K562 (cell line): Measurements from ENCODE around the gene APC. TPM values are rescaled to one million over a fixed set of nuclear protein-coding genes. Genes with fewer than 3 reads are reported as not detected.

Source experiments
- ATAC-seq: fragments of 200-7000 bp; cut with Tn5 transposase; 3 replicates; pipeline ENCODE4 v1.9.1; 2020; ENCODE audit warnings: moderate library complexity
- BruUV-seq: library from RNA; stranded (reverse); fragments of 400-500 nt; replicated peaks from 2 replicates; lab custom pipeline; 2021; lab: Mats Ljungman, UMichigan
- CTCF ChIA-PET: fragments of 300-600 bp; formaldehyde crosslinking; extraction: SDS; loops from one replicate; lab custom pipeline; 2021; ENCODE audit warnings: low intra/inter-chr PET ratio; lab: Yijun Ruan, JAX
- POLR2A ChIA-PET: fragments of 300-600, 350-650 bp; sonication (Branson Sonifier 250); formaldehyde crosslinking; extraction: SDS; loops from one replicate; lab custom pipeline; 2021; ENCODE audit warnings: antibody characterized with exemption, inconsistent platforms; lab: Yijun Ruan, JAX
- DNase-seq, 4 experiments: peaks; one replicate each; pipeline versions ENCODE4 v3.0.0 to v3.0.0-alpha.2; 2011 to 2018; ENCODE audit warnings: low spot score in 3 of 4, mixed read lengths in 3 of 4; ENCODE audit errors: extremely low read depth in 1 of 4
- FAIRE-seq: peaks from 2 replicates; lab custom pipeline; 2011; peaks lifted over from hg19 to GRCh38; lab: Jason Lieb, UNC
- H2AFZ ChIP-seq: 2 replicates; pipeline ENCODE4 v1.6.0; 2011; ENCODE audit warnings: low read depth, low read length, control low read depth, inconsistent platforms
- H3K27ac ChIP-seq: fragments of 200-600 bp; 3 replicates; pipeline ENCODE4 v1.8.0; 2011; ENCODE audit warnings: low read depth, mild to moderate bottlenecking, control low read depth, inconsistent platforms, low read length, moderate library complexity, mixed read lengths; ENCODE audit errors: extremely low read depth
- H3K27me3 ChIP-seq, 2 experiments: fragments of 300-600 bp in 1 of 2; 2 replicates in 1 of 2; 3 replicates in 1 of 2; pipeline versions ENCODE4 v1.6.0 to v1.8.0; 2011; ENCODE audit warnings: inconsistent platforms in 2 of 2, low read length in 2 of 2, mild to moderate bottlenecking in 1 of 2, mixed read lengths in 1 of 2, moderate library complexity in 1 of 2; ENCODE audit not compliant: control insufficient read depth in 2 of 2, insufficient read depth in 2 of 2
- H3K36me3 ChIP-seq: fragments of 300-600 bp; 3 replicates; pipeline ENCODE4 v1.8.0; 2011; ENCODE audit warnings: mild to moderate bottlenecking, low read length, inconsistent platforms; ENCODE audit not compliant: control insufficient read depth, insufficient read depth
- H3K4me1 ChIP-seq, 2 experiments: fragments of 200-600 bp in 1 of 2; replicated peaks in 1 of 2; 2 replicates in 1 of 2; 3 replicates in 1 of 2; pipeline versions ENCODE4 v1.5.1 to v1.8.0; 2011; ENCODE audit warnings: inconsistent platforms in 2 of 2, low read length in 2 of 2, mild to moderate bottlenecking in 1 of 2, mixed read lengths in 1 of 2, moderate library complexity in 1 of 2; ENCODE audit not compliant: control insufficient read depth in 2 of 2, insufficient read depth in 2 of 2
- H3K4me2 ChIP-seq: 2 replicates; pipeline ENCODE4 v1.6.1; 2011; ENCODE audit warnings: low read length, control low read depth, inconsistent platforms, mixed read lengths; ENCODE audit not compliant: insufficient read depth
- H3K4me3 ChIP-seq: fragments of 200-600 bp; sonication (generic), shearing (Covaris generic); 2 replicates; pipeline ENCODE4 v1.5.1; 2016; ENCODE audit warnings: control low read depth, inconsistent platforms
- H3K79me2 ChIP-seq: fragments of 200-600 bp; 3 replicates; pipeline ENCODE4 v1.8.0; 2011; ENCODE audit warnings: low read length, inconsistent platforms; ENCODE audit not compliant: control insufficient read depth, insufficient read depth
- H3K9ac ChIP-seq, 2 experiments: 2 replicates each; pipeline versions ENCODE4 v1.6.0 to v1.6.1; 2011; ENCODE audit warnings: low read depth in 2 of 2, low read length in 2 of 2, control low read depth in 1 of 2, inconsistent platforms in 1 of 2, mild to moderate bottlenecking in 1 of 2, mixed read lengths in 1 of 2; ENCODE audit not compliant: insufficient read depth in 1 of 2
- H3K9me1 ChIP-seq: one replicate; pipeline ENCODE4 v1.6.0; 2011; ENCODE audit warnings: inconsistent platforms, mild to moderate bottlenecking, low read length, moderate library complexity; ENCODE audit not compliant: control insufficient read depth, insufficient read depth
- H3K9me3 ChIP-seq: replicated peaks from 2 replicates; pipeline ENCODE4 v1.5.1; 2011; ENCODE audit warnings: low read depth, low read length, inconsistent platforms; ENCODE audit not compliant: control insufficient read depth, insufficient read depth
- H4K20me1 ChIP-seq: replicated peaks from 2 replicates; pipeline ENCODE4 v1.6.1; 2011; ENCODE audit warnings: low read length, inconsistent platforms, mixed read lengths; ENCODE audit not compliant: control insufficient read depth, insufficient read depth
- DLX4 ChIP-seq: fragments of 250-450 bp; sonication (Bioruptor Pico); IDR thresholded peaks from 2 replicates; pipeline ENCODE4 v1.6.1; 2021; ENCODE audit warnings: mild to moderate bottlenecking
- FOXM1 ChIP-seq, 2 experiments: fragments of 450-650 bp in 1 of 2; sonication (generic) in 1 of 2; formaldehyde crosslinking in 1 of 2; IDR thresholded peaks; 2 replicates each; pipeline versions ENCODE4 v1.6.1 to v1.9.0; 2017 to 2022; ENCODE audit warnings: low read depth in 2 of 2, mild to moderate bottlenecking in 2 of 2, missing genetic modification reagents in 1 of 2, moderate library complexity in 1 of 2
- FOXP1 ChIP-seq: sonication (generic); formaldehyde crosslinking; IDR thresholded peaks from 2 replicates; pipeline ENCODE4 v1.8.0; 2022; ENCODE audit warnings: mild to moderate bottlenecking, missing genetic modification reagents
- GATAD2A ChIP-seq: fragments of 450-650 bp; IDR thresholded peaks from 2 replicates; pipeline ENCODE4 v1.6.1; 2017
- HBP1 ChIP-seq: fragments of 450-650 bp; formaldehyde crosslinking; IDR thresholded peaks from 2 replicates; pipeline ENCODE4 v1.4.0; 2022; ENCODE audit warnings: missing genetic modification characterization
- HLTF ChIP-seq: fragments of 450-650 bp; IDR thresholded peaks from 2 replicates; pipeline ENCODE4 v1.6.1; 2016
- MBD2 ChIP-seq: sonication (generic); IDR thresholded peaks from 2 replicates; pipeline ENCODE4 v1.6.1; 2016; ENCODE audit warnings: low read depth, borderline replicate concordance
- NCOA1 ChIP-seq: fragments of 450-650 bp; IDR thresholded peaks from 2 replicates; pipeline ENCODE4 v1.6.1; 2016; ENCODE audit warnings: low read depth
- NFIX ChIP-seq: fragments of 250-450 bp; sonication (Bioruptor Pico); IDR thresholded peaks from 2 replicates; pipeline ENCODE4 v1.4.0; 2020; ENCODE audit warnings: low read depth, mild to moderate bottlenecking, moderate library complexity
- RBM25 ChIP-seq: fragments of 200-400 bp; formaldehyde crosslinking; IDR thresholded peaks from 2 replicates; pipeline ENCODE4 v1.6.1; 2018; ENCODE audit warnings: low read length, low read depth, moderate library complexity; ENCODE audit not compliant: severe bottlenecking
- SRSF3 ChIP-seq: fragments of 200-400 bp; formaldehyde crosslinking; IDR thresholded peaks from 2 replicates; pipeline ENCODE4 v1.6.1; 2016; ENCODE audit warnings: mild to moderate bottlenecking, low read length, moderate library complexity; ENCODE audit not compliant: insufficient read depth
- ZEB2 ChIP-seq: fragments of 450-650 bp; IDR thresholded peaks from 2 replicates; pipeline ENCODE4 v1.6.1; 2016
- ZNF57 ChIP-seq: fragments of 450-650 bp; formaldehyde crosslinking; IDR thresholded peaks from 2 replicates; pipeline ENCODE4 v1.4.0; 2020; ENCODE audit warnings: mild to moderate bottlenecking, moderate library complexity
- WGBS: fragments of 100-300 bp; shearing (Covaris generic); methylation state at CpG from one replicate; pipeline ENCODE4 v1.1.6; 2016; ENCODE audit warnings: low coverage, mixed read lengths; ENCODE audit not compliant: insufficient coverage; ENCODE audit errors: missing lambda C conversion rate; 5-methylcytosine and 5-hydroxymethylcytosine counted together
- in situ Hi-C: fragments of 300-500 bp; cut with MboI; formaldehyde crosslinking; loops from 4 replicates; pipeline ENCODE4 v1.15.0; 2018; ENCODE audit warnings: inconsistent platforms, mixed read lengths
- intact Hi-C: fragments of 100-400 bp; cut with micrococcal nuclease; formaldehyde crosslinking; loops from 2 replicates; pipeline ENCODE4 v1.14.2; 2022
- polyA plus RNA-seq, 8 experiments: library from polyadenylated mRNA; depleted of rRNA in 4 of 8; stranded (reverse) in 5 of 8; unstranded in 3 of 8; fragments of >200 nt; fragmentation: Nextera tagmentation in 2 of 8; fragmentation: Illumina TruSeq in 1 of 8; extraction: Ambion mirVana in 2 of 8; extraction: Trizol in 1 of 8; gene quantifications; 2 replicates each; pipeline versions ENCODE4 v1.2.1 to v1.2.3, GENCODE V29; 2011 to 2014; ENCODE audit warnings: inconsistent platforms in 1 of 8, missing spikeins in 1 of 8
- total RNA-seq, 7 experiments: library from RNA; depleted of rRNA in 6 of 7; stranded (reverse); fragments of >200 nt in 6 of 7; fragmentation: Illumina TruSeq in 2 of 7; extraction: Trizol in 2 of 7; gene quantifications; 2 replicates each; pipeline versions ENCODE4 v1.2.1 to v1.2.3, GENCODE V29; 2011 to 2021; ENCODE audit warnings: low replicate concordance in 1 of 7
- TF ChIP-seq, protein P1 (sequence below), 2 experiments: fragments of 450-650 bp; IDR thresholded peaks; 2 replicates each; pipeline ENCODE4 v1.6.1; 2016
- TF ChIP-seq, protein P2 (sequence below): fragments of 450-650 bp; IDR thresholded peaks from 2 replicates; pipeline ENCODE4 v1.6.1; 2014; ENCODE audit warnings: low read depth, mild to moderate bottlenecking, moderate library complexity, borderline replicate concordance
- TF ChIP-seq, protein P3 (sequence below), 2 experiments: fragments of 450-650 bp in 1 of 2; sonication (generic) in 1 of 2; formaldehyde crosslinking in 1 of 2; IDR thresholded peaks in 1 of 2; conservative IDR thresholded peaks in 1 of 2; 2 replicates each; pipeline versions ENCODE4 v1.6.1 to v1.8.1; 2016 to 2023; ENCODE audit warnings: mild to moderate bottlenecking in 2 of 2, moderate library complexity in 2 of 2, inconsistent platforms in 1 of 2, missing genetic modification reagents in 1 of 2

Gene APC
- total and polyA plus RNA-seq, 9 of the 15 experiments (the other 6 are each of a cell fraction or from before 2014, with no cell fraction given) = 5.7 to 29.5 (median 15.4) TPM

DNA sequence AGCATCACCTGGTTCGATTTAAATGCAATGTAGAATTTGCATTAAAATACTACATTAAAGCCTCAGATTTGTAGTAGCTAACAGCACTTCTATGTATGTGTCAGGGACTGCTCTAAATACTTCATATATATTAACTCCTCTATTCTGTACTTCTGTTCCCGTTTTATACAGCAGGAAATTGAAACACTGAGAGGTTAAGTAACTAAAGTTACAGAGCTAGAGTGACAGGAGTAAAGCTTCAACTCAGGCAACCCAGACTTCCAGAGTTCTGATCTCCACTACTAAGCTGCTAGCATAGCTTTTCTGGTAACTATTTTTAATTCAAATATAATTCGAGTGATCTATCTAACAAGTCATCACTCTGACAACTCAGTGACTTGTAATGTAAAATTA, 619 bp upstream of the APC start (continued):
- TF ChIP-seq ZNF57 (CRISPR knock-in tag) (no peak), DLX4 (no peak), MBD2 (no peak)
- TF ChIP-seq, all 486 proteins: peak for 0

DNA sequence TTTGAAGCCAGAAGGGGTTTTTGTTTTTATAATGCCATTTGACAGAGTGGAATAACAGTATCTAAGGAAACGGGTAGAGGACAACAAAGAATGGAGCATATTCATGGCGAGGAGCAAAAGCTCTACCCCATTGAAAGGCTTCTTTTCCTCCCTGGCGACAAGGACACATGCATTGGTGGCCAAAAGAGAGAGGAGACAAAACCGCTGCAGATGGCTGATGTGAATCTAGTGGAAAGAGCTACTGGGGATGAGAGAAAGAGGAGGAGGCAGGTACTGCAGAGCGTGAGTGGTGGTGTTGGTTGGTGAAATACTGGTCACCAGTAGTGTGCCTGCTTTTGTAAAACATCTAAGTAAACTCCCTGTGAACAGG, 491 bp downstream of the APC start:
- CTCF ChIA-PET = no interaction called here
- intact Hi-C loops (loop anchor here (2.0 kb wide), 1 partner anchor 39 kb away; no protein-coding TSS in a partner anchor), in situ Hi-C loops (no loop called here)
- no peaks in the 10 kb centered on the region for H4K20me1 ChIP-seq
- peak overlapping the region; percentile 79 for H3K27ac ChIP-seq
- POLR2A ChIA-PET = interaction anchor here (0.6 to 2.6 kb wide), 10 partner anchors 10 to 130 kb away, joined by 3 to 14 read pairs (median 4); no protein-coding TSS in a partner anchor
- peak overlapping the region; percentile 50 for H3K4me3 ChIP-seq
- H3K27me3 ChIP-seq = no peaks in the 10 kb centered on the region
- WGBS = 0% methylated on average over 5 of the region's 5 CpGs
- DNase-seq (peak; percentile 15 to 59 (median 28)), ATAC-seq (peak; percentile 60), FAIRE-seq (peak; percentile 63)
- H3K9ac ChIP-seq = peak overlapping the region; percentile 73 to 92
- H3K4me2 ChIP-seq = peak overlapping the region; percentile 96
- TSS peak; percentile 65 for BruUV-seq
- H3K79me2 ChIP-seq = peaks cover 73% of the 10 kb centered on the region
- H3K36me3 ChIP-seq = no peaks in the 10 kb centered on the region
- no peaks in the 10 kb centered on the region for H3K9me1 ChIP-seq
- H3K4me1 ChIP-seq = peaks cover 20 to 23% of the 10 kb centered on the region in 2 experiments
- H3K9me3 ChIP-seq = no peaks in the 10 kb centered on the region
- H2AFZ ChIP-seq = peak overlapping the region; percentile 93
- TF ChIP-seq RBM25 (no peak), GATAD2A (peak; percentile 13; the same call in 1 of the 2 replicates), ZEB2 (no peak), HBP1 (CRISPR knock-in tag) (peak; percentile 52; the same call in 1 of the 2 replicates), FOXP1 (CRISPR knock-in tag) (no peak), FOXM1 (IDR thresholded peaks at IDR 0.05; ENCODE audit: low read depth) (no peak), FOXM1 (CRISPR knock-in tag; IDR thresholded peaks at IDR 0.05; ENCODE audit: low read depth) (no peak), NCOA1 (no peak), NFIX (CRISPR knock-in tag) (no peak), HLTF (no peak), SRSF3 (no peak)
- TF ChIP-seq, protein P1, sequence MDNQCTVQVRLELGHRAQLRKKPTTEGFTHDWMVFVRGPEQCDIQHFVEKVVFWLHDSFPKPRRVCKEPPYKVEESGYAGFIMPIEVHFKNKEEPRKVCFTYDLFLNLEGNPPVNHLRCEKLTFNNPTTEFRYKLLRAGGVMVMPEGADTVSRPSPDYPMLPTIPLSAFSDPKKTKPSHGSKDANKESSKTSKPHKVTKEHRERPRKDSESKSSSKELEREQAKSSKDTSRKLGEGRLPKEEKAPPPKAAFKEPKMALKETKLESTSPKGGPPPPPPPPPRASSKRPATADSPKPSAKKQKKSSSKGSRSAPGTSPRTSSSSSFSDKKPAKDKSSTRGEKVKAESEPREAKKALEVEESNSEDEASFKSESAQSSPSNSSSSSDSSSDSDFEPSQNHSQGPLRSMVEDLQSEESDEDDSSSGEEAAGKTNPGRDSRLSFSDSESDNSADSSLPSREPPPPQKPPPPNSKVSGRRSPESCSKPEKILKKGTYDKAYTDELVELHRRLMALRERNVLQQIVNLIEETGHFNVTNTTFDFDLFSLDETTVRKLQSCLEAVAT (IDR thresholded peaks at IDR 0.05) = peak in 1 of 2 experiments; percentile 34; a peak in 1 of 4 replicates
- TF ChIP-seq, protein P2, sequence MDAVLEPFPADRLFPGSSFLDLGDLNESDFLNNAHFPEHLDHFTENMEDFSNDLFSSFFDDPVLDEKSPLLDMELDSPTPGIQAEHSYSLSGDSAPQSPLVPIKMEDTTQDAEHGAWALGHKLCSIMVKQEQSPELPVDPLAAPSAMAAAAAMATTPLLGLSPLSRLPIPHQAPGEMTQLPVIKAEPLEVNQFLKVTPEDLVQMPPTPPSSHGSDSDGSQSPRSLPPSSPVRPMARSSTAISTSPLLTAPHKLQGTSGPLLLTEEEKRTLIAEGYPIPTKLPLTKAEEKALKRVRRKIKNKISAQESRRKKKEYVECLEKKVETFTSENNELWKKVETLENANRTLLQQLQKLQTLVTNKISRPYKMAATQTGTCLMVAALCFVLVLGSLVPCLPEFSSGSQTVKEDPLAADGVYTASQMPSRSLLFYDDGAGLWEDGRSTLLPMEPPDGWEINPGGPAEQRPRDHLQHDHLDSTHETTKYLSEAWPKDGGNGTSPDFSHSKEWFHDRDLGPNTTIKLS = no peak
- TF ChIP-seq, protein P3, sequence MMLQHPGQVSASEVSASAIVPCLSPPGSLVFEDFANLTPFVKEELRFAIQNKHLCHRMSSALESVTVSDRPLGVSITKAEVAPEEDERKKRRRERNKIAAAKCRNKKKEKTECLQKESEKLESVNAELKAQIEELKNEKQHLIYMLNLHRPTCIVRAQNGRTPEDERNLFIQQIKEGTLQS (IDR thresholded peaks at IDR 0.05) = no peak
- TF ChIP-seq, protein P3 (CRISPR knock-in tag; conservative IDR thresholded peaks at IDR 0.05) = no peak
